GM21619 (cell line): ENCODE results near the gene MVB12B.
A peak's percentile ranks its signal among the peaks of the same experiment; 100 is the strongest.

Experiments used
- ATAC-seq: cut with Tn5 transposase; IDR thresholded peaks from one replicate; pipeline ENCODE4 v1.9.1; 2021; ENCODE audit not compliant: unreplicated experiment

The MVB12B gene

DNA sequence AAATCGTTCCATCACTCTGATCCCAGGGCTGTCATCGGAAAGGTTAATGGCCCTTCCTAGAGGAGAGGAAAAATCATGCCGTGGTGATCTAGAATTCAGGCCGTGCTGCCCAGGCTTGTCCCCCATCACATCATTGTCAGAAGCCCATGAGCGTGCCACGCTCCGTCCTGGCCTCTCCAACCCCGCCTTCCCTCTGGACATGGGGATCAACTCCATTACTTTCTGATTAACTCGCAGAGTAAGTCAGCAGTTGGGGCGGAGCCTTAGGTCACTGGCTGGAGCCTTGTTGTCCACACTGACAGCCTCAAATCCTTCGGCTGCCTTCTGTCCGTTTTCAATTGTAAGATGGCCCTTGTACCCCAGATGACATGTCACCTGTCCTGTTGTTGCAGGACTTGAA is 75.0 kb downstream of the MVB12B start:
- ATAC-seq, result no peak

DNA sequence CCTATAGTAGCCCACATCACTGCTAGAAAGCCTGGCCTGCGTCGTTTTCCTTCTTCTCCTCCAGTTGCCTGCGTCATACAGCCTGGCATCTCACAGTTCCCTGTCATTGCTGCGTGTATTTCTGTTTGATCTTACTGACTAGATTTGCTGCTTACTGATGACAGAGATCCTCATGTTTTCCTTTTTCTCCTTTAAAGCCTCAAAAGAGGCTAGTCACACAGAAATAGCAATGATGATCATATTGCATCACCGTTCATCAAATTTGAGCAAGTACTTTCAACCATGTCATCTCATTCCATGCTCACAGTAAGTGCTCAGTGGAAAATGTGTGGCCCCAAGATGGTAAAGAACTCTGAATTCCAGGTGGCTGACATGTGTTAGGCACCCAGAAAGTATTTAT is 76.8 kb downstream of the MVB12B start:
- no peak for ATAC-seq

DNA sequence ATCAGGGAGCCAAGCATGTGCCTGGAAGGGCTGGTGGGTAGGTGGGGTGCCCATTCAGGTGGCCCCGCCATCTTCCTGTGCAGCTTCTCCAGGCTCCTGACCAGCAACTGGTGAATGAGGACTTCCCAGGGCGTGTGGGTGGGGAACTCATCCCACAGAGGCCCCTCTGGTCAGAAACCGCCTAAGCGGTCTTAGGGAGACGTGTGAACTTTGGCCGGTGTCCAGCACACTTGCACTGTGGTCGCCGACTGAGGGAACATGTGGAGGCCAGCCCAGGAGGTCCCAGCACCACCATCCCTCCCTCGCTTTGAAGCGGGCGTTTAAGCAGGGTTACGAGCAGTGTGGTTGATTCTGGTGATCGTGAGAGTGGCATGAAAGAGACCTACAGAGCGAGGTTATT is 77.8 kb downstream of the MVB12B start:
- no peak for ATAC-seq

DNA sequence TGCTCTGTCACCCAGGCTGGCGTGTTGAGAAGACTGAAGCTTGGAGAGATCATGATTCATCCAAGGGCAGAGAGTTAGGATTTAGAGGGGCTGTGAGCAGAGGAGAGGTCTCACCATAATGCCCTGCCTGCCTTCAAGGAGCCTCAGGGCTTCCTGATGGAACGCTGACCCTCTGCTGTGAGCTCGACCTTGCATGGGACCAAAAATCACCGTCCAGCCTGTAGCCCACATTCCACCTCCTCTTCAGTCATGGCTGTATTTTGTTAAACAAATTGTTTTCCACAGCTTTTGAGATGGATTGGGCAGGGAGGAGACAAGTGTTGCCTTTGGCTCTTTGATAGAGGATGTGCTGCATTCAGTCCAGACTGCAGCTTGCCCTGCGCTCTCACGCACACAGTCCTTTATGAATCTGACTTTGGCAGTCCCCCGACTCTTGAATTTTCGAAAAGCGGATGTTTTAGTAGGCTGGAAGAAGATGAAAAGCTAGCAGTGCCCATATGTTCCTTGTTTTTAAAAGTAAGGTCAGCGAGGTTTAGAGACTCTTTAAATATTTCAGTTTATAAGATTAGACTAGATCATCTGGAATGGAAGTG is 79.5 kb downstream of the MVB12B start:
- ATAC-seq, result no peak

DNA sequence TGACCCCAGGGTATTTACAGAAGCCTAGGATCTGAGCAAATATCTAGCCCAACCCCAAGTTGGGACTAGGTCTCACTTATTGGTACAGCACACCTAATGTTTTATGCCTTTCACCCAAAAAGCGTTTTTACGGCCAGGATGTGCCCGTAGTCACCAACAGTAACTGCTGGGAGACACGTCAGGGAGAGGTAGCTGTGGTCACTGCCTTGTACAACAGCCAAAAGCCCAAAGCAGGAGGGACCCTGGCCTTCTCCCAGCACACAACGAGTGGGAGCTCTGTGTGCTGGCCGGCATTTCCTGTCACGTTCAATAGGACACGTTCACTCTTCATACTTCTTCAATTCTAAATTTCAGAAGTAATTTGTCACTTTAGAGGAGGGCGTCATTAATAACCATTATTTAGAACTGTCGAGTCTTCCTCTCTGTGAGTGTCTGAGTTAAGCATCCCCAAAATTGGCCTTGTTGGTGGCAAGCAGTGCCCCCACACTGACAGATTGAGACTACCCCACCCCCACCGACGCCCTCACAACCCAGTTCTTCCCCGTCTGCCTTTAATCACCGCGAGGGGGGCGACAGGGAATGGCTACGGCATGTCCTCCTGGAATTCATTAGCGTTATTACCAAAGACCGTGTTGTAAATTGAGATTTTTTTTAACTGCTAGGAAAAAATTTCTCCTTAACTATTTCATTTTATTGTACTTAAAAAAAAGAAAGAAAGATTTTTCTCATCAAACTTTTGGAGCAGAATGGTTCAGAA is 80.7 kb downstream of the MVB12B start:
- no peak for ATAC-seq

DNA sequence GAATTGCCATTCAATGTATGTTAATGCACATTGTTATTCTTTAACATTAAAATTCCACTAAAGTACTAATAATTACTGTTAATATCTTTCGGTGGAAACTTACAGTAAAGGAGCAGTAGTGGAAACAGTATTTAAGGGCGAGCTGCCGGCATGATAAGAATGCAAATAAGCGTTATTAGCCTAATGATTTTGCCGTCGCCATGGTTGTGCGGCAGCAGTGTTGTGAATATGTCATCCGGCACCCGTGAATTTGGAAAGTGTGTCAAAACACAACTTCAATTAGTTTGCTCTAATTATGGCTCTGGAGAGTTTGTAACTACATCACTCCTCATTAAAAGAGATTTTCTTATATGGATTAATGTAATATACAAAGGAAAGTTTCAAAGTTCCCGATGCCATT is 81.4 kb downstream of the MVB12B start:
- no peak for ATAC-seq

DNA sequence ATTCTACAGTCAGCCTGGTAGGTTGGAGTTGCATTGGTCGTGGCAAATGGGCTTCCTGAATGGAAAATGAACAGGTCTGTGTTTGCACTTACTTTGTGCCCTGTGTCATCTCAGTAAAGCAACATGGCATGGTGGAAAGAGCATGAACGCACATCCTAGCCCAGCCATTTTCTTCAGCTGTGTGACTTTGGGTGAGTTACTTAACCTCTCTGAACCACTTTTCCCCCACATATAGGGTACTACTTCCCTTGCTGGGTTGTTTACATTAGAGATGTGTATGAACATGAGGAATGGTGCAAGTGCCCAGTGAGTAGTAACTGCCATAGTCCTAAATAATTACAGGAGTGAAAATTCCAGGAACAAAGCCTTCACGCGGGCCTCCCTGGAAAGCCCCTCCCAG is 83.6 kb downstream of the MVB12B start:
- no peak for ATAC-seq

DNA sequence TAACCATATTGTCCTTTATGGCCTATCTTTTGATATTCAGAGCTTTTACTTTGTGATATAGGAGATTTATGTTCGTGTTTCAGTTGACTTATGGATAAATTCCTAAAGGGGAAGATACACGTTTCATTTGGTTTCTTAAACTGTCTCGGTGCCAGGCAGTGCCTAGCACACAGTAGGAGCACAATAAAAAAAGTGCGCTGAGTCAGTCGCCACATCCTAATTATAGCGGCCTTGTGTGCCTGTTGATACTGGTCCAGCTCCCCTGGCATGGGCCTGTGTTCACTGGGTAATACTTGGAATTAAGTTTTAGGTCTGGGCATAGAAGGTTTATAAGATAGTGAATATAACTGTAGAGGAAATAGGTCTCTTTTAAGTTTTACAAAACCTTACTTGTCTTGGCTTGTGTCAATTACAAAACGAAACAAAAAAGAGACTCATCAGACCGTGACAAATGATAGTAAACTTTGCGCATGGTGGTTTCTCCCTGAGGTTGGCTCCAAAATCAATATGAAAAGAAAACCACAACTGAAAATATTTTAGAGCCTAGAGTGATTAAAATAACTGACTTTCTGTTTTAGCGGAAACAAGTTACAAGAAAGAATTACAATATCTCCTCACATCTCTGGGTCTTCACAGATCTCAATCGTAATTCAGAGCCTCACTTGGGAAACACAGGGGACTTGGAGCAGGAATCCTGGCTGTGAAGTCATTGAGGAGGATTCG is 84.8 kb downstream of the MVB12B start:
- ATAC-seq, result peak; percentile 66

DNA sequence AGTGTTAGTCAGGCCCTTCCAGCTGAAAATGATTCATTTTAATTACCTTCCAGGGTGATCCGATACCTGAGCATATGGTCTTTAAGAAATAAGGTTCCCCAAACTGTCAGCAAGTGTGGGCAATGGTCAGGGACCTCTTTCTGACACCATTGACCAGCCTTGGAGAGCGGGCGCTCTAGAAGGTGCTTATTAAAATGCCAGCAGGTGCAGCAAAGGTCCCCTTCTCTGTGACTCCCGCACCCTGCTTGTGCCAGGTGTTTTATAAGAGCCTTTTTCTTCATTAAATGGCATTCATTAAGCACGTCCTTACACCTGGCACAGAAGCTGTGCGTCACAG is 85.3 kb downstream of the MVB12B start:
- ATAC-seq, result peak; percentile 16

DNA sequence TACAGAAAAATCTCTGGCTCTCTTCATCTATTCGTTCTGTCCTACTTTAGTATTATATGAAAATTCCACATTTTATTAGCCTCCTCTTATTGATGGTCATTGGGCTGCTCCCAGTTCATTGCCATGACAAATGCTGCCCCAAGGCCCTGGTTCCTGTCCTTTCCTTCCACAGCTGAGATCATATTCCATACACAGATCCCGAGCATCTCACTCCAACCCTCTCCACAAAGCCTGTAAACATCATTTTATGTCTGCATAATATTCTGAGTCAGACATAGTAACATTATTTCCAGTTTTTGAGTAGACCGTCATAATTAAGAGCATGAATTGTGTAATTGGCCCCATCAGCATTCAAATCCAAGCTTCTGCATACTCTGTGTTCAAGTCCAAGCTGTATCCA is 86.3 kb downstream of the MVB12B start:
- ATAC-seq, result no peak

DNA sequence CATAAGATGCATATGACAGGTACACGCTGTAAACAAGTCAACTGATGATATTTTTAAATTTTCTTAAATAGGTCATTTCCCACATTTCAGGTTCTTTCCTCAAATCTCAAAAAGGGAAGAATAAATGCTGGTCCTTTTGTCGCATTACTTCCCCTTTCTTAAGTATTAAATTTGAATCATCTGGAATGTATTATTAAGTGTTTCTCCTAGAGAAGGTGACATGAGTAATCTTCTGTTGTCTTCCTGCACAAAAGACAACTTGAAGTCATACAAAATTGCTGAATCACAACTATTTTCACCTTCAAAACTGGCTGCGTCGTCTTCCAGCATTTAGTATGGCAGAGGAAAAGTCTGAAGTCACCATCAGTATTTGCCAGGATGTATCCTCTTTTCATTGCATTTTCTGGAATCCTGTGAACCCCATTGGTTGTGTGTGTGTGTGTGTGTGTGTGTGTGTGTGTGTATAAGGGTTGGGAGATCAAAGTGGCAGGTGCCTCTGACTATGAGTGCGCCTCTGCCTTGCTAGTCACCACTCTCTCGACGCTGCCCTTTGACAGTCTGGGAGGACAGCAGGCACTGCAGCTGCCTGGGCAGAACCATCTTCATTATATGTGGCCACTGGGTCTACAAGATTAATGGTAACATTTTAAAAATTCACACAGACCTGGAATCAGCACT is 86.9 kb downstream of the MVB12B start:
- ATAC-seq, result no peak

DNA sequence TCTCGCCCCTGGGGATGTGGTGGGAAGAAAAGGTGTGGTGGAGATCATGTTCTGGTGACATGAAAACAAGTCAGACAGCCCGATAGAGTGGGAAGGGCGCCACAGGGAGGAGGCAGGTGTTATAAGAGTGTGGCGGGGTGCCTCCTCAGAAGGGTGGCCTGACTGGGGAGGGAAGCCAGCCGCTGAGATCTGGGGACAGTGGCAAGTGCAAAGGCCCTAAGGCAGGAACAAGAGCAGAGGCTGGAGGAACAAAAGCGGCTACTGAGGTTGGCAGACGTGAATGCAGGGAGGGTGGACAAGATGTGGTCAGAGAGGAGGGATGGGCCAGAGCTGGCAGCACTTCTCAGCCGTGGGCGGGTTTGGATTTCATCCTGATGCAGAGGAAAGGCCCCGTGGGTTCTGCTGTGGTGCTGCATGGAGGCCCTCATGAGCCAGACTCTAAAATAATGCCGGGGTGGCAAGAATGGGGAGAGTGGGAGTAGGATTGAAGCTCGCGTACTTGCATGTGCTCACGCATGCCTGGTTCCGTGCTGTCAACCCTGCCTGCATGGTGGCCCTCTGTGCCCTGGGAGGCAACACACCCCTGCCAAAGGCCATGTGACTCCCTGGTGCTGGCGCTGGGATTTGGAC is 89.2 kb downstream of the MVB12B start:
- no peak for ATAC-seq

DNA sequence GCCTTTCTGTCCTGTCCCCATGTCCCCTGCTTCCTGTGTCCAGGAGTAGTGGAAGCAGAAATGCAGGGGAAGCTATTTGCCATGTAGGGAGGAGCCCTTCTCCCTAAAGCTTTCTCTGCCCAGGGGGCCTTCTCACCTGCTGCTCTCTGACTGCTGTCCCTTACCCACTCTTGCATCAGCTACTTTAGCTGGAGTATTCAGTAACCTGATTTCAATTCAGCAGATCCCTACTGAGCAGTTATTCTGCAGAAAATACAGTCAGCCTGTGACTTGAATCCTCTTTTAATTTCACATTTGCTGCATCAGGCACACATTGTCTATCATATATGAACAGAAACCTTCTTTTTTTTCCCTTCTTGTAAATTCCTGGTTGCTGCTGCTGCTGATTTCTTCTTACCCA is 90.4 kb downstream of the MVB12B start:
- no peak for ATAC-seq

DNA sequence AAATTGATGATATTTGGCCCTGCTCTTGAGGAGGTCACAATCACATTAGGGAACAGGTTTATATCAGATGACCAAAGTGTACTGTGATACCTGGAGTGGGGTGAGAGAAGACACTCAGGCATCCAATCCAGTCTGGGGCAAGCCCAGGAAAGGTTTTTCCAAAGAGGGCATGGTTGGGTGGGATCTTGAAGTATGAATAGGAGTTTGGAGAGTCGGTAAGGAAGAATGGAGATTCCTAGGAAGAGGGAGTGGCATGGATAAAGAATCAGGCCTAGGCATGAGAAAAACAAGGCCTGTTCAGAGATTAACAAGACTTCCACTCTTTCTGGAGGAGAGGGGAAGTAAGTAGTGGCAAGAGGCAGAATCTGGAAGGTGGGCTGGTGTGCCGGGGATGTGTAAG is 91.1 kb downstream of the MVB12B start:
- no peak for ATAC-seq

DNA sequence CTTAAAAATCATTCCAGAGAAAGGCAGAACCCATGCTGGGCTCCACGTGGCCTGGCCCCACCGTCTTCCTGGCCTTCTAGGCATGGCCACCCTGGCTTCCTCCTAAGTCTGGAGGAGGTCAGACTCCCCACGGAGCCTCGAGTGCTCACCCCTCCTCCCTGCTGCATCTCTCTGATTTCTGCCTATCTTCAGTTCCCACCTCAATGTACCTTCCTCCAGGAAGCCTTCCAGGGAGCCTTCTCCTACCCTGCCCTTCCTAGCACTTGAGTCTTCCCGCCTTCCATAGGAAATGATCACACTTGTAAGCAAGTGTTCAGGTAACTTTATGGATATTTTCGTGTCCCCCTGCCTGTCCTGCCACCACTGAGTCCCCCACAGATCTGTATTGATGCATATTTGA is 92.0 kb downstream of the MVB12B start:
- no peak for ATAC-seq

DNA sequence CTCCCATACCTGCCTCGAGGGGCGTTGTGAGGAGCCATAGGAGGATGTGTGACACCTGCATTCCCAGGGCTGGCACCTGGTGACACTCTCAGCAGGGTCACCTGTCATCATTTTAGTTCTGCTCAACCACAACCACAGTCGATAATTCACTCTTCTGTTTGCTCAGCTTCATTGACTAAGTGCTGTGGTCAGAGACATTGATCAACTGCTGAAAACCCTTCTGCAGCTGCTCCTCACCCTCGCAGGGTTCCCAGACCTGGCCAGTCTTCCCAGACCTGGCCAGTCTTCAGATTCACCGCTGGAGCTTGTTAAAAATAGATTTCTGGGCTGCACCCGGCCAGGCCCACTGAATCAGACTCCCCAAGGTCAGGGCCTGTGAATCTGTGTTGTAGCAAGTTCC is 92.8 kb downstream of the MVB12B start:
- no peak for ATAC-seq

DNA sequence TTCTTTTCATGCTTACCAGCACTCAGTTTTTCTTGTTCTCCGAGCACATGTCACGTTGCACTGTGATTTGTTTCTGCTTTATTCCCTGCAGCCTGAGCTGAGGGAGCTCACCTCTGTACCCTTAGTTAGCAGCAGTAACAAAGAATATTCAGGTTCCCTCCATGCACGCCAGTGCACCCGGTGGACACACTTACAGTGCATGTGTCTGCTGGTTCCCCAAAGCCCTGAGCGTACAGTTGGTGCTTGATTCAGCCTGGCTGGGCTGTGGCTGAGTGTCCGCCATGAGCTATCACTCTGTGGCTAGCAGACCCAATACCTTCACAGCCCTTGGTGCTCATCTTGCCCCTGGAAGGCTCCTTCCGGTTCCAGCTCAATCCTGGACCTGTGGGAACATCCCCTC is 93.5 kb downstream of the MVB12B start:
- no peak for ATAC-seq

DNA sequence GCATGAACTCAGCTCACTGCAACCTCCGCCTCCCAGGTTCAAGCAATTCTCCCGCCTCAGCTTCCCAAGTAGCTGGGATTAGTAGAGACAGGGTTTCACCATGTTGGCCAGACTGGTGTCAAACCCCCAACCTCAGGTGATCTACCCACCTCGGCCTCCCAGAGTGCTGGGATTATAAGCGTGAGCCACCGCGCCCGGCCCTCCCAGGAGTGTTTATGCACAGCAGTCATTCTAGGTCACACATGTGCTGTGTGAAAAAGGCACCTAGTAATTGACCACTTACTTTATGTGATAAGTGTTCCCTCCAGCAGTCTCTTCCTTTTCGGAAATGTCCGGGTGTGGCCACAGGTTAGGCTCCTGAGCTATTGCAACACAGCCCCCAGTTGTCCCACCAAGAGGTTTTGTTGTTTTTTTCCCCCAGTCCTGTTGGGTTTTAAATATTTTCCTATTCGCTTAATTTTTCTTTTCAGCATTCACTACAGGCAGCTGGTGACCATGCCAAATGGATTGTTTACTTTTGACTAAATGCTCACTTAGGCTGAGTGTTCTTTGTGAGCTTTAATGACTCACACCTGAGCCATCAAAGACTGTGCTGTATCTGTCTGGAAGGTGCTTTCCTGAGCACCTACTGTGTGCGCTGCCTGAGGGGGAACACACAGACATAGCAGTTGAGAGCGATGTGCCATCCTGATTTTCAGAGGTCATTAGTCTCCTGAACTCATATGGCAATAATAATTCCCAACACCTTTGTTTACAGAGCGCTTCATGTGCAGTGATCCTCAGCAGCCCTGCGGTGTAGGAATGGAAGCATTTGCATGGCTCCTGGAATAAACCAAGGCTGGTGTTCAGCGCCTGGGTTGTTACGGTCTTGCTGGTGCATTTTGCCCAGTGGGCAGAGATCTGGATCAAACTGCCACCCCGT is 94.3 kb downstream of the MVB12B start:
- ATAC-seq, result no peak

DNA sequence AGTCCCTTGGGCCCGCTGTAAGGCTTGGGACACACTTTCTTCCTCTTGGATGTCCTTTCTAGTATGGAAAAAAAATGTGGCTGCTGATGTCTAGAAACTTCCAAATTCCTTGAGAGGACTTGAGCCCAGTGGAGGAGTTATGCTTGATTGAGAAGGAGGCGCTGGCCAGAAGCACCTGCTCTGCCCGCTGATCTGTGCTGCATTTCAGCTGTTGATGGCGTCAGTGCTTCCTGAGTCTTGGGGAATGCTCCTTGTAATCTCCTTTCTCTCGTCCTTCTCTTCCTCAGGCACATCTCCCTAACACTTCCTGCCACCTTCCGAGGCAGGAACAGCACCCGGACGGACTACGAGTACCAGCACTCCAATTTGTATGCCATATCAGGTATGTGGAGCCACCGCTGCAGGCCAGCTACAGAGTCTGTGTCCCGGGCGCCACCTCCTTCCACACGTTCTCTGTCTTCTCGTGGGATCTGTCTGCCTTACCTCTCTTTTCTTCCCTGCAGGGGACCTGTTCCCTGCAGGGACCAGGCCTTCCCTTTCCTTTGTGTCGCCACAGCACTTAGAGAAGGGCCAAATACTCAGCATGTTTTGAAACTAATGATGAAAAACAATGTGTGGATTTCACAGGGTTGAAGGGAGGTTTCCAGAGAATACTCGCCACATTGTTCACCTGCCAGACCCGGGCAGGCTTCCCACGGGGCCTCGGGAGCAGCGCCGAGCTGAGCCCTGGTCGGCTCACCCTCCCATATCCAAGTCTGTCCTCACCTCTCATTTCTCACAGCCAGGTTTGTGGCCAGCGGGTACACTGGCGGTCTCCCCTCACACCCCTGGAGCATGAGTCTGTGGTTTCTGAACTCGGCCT is 95.2 kb downstream of the MVB12B start:
- no peak for ATAC-seq
